DND-41 (cell line): ENCODE results near the gene TTC33.
"Not testable (repeated sequence)": the region's sequence is repeated elsewhere in the genome, so short reads cannot be mapped to it uniquely, and the experiment has no call there.

Experiments used
- ATAC-seq: fragments of 200-7000 bp; cut with Tn5 transposase; 3 replicates; pipeline ENCODE4 v1.9.1; 2021; ENCODE audit warnings: low read depth; ENCODE audit not compliant: insufficient read depth
- DNase-seq: peaks from one replicate; pipeline ENCODE4 v3.0.0-alpha.2; 2020
- H2AFZ ChIP-seq: 2 replicates; pipeline ENCODE4 v1.6.0; 2012; ENCODE audit warnings: low read depth, low read length
- H3K27ac ChIP-seq: 2 replicates; pipeline ENCODE4 v1.5.1; 2012; ENCODE audit warnings: low read length, inconsistent platforms
- H3K27me3 ChIP-seq: fragments of 200-600 bp; sonication (generic); 2 replicates; pipeline ENCODE4 v1.6.0; 2012; ENCODE audit warnings: low read length, mild to moderate bottlenecking, inconsistent platforms; ENCODE audit not compliant: insufficient read depth, poor library complexity
- H3K36me3 ChIP-seq: 2 replicates; pipeline ENCODE4 v1.5.1; 2012; ENCODE audit warnings: low read length, inconsistent platforms; ENCODE audit not compliant: insufficient read depth
- H3K4me1 ChIP-seq: 2 replicates; pipeline ENCODE4 v1.5.1; 2012; ENCODE audit warnings: mild to moderate bottlenecking, low read length; ENCODE audit not compliant: insufficient read depth
- H3K4me2 ChIP-seq: 2 replicates; pipeline ENCODE4 v1.6.0; 2012; ENCODE audit warnings: mild to moderate bottlenecking, moderate library complexity, low read length, inconsistent platforms; ENCODE audit not compliant: insufficient read depth
- H3K4me3 ChIP-seq, 2 experiments: fragments of 200-600 bp in 1 of 2; shearing (Covaris generic) in 1 of 2; 2 replicates each; pipeline ENCODE4 v1.5.1; 2012 to 2016; ENCODE audit warnings: inconsistent platforms in 2 of 2, low read length in 2 of 2, mild to moderate bottlenecking in 2 of 2, low read depth in 1 of 2, moderate library complexity in 1 of 2
- H3K79me2 ChIP-seq: 2 replicates; pipeline ENCODE4 v1.6.0; 2012; ENCODE audit warnings: low read length, inconsistent platforms; ENCODE audit not compliant: insufficient read depth
- H3K9ac ChIP-seq: 2 replicates; pipeline ENCODE4 v1.6.0; 2012; ENCODE audit warnings: low read depth, mild to moderate bottlenecking, inconsistent platforms, low read length, moderate library complexity
- H3K9me3 ChIP-seq: 2 replicates; pipeline ENCODE4 v1.5.1; 2012; ENCODE audit warnings: low read length, moderate library complexity, mild to moderate bottlenecking, inconsistent platforms; ENCODE audit not compliant: insufficient read depth, severe bottlenecking
- H4K20me1 ChIP-seq: 2 replicates; pipeline ENCODE4 v1.6.0; 2012; ENCODE audit warnings: low read length; ENCODE audit not compliant: insufficient read depth
- EZH2 ChIP-seq: IDR thresholded peaks from 3 replicates; pipeline ENCODE4 v1.6.1; 2012; ENCODE audit warnings: borderline replicate concordance, low read depth, mild to moderate bottlenecking, moderate library complexity, low read length, inconsistent platforms; ENCODE audit not compliant: severe bottlenecking
- TF ChIP-seq, protein P1 (sequence below): IDR thresholded peaks from 2 replicates; pipeline ENCODE4 v1.5.1; 2012; ENCODE audit warnings: borderline replicate concordance, low read length, moderate library complexity, mild to moderate bottlenecking; ENCODE audit not compliant: poor library complexity, severe bottlenecking; ENCODE audit errors: extremely low read depth

Gene TTC33

DNA sequence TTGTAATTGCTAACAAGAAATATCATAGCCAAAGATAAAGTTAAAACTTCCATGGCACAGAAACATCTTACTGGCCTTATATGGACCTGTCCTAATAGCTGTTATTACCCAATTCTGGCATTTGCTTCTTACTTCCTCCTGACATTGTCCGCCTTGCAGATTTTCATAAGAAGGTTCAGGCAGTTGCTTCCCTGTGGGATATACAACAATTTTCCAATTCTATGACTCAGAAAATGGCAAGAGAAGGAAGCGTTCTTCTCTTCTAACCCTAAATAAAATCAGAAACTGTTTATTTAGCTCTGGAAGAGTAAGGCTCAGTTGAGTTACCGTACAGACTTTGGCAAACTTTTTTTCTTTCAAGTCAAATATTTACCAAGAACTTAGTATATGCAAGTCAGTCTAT, 40.7 kb upstream of the TTC33 start:
- peaks cover 10% of the 10 kb centered on the region; the same call in 1 of the 2 replicates for H3K36me3 ChIP-seq
- H3K27ac ChIP-seq, result no peak overlapping the region; the same call in 1 of the 2 replicates
- H3K4me2 ChIP-seq, result peak overlapping the region; percentile 97
- TF ChIP-seq, protein P1, sequence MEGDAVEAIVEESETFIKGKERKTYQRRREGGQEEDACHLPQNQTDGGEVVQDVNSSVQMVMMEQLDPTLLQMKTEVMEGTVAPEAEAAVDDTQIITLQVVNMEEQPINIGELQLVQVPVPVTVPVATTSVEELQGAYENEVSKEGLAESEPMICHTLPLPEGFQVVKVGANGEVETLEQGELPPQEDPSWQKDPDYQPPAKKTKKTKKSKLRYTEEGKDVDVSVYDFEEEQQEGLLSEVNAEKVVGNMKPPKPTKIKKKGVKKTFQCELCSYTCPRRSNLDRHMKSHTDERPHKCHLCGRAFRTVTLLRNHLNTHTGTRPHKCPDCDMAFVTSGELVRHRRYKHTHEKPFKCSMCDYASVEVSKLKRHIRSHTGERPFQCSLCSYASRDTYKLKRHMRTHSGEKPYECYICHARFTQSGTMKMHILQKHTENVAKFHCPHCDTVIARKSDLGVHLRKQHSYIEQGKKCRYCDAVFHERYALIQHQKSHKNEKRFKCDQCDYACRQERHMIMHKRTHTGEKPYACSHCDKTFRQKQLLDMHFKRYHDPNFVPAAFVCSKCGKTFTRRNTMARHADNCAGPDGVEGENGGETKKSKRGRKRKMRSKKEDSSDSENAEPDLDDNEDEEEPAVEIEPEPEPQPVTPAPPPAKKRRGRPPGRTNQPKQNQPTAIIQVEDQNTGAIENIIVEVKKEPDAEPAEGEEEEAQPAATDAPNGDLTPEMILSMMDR, result no peak
- TF ChIP-seq EZH2, result no peak
- peaks cover 64% of the 10 kb centered on the region for H3K79me2 ChIP-seq
- peak overlapping the region; percentile 75 for H3K9ac ChIP-seq
- H3K9me3 ChIP-seq, result no peaks in the 10 kb centered on the region
- no peak overlapping the region for H2AFZ ChIP-seq
- no peak for DNase-seq
- H3K27me3 ChIP-seq, result no peaks in the 10 kb centered on the region
- H3K4me3 ChIP-seq, result peak overlapping the region; percentile 93 to 99
- ATAC-seq, result no peak
- peaks cover 38% of the 10 kb centered on the region for H3K4me1 ChIP-seq
- H4K20me1 ChIP-seq, result peaks cover 35% of the 10 kb centered on the region; the same call in 1 of the 2 replicates

DNA sequence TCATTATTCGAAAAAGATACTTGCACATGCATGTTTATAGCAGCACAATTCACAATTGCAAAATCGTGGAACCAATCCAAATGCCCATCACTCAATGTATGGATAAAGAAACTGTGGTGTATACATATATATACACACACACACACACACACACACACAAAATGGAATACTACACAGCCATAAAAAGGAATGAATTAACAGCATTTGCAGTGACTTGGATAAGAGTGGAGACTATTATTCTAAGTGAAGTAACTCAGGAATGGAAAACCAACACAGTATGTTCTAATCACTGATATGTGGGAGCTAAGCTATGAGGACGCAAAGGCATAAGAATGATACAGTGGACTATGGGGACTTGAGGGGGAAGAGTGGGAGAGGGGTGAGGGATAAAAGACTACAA, 39.1 kb upstream of the TTC33 start:
- Histone ChIP-seq H3K79me2 (peaks cover 81% of the 10 kb centered on the region), H4K20me1 (peaks cover 46% of the 10 kb centered on the region), H3K4me1 (peaks cover 37% of the 10 kb centered on the region)
- H3K36me3 ChIP-seq, H3K4me3 ChIP-seq, H3K9me3 ChIP-seq, H3K4me2 ChIP-seq, H2AFZ ChIP-seq, H3K9ac ChIP-seq, DNase-seq, H3K27ac ChIP-seq, H3K27me3 ChIP-seq, ATAC-seq: not testable (repeated sequence)

DNA sequence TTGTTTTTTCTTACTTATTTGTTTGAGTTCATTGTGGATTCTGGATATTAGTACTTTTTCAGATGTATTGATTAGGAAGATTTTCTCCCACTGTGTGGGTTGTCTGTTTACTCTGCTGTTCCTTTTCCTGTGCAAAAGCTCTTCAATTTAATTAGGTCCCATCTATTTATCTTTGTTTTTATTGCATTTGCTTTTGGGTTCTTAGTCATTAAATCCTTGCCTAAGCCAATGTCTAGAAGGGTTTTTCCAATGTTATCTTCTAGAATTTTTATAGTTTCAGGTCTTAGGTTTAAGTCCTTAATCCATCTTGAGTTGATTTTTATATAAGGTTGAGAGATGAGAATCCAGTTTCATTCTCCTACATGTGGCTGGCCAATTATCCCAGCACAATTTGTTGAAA, 38.6 kb upstream of the TTC33 start:
- not testable (repeated sequence) for H3K9ac ChIP-seq, H3K4me2 ChIP-seq, H3K27me3 ChIP-seq, ATAC-seq, H3K27ac ChIP-seq, H3K4me3 ChIP-seq, DNase-seq, H3K9me3 ChIP-seq, H2AFZ ChIP-seq
- Histone ChIP-seq H3K36me3 (peaks cover 11% of the 10 kb centered on the region; the same call in 1 of the 2 replicates), H3K79me2 (peaks cover 86% of the 10 kb centered on the region), H3K4me1 (peaks cover 32% of the 10 kb centered on the region), H4K20me1 (peaks cover 49% of the 10 kb centered on the region)

DNA sequence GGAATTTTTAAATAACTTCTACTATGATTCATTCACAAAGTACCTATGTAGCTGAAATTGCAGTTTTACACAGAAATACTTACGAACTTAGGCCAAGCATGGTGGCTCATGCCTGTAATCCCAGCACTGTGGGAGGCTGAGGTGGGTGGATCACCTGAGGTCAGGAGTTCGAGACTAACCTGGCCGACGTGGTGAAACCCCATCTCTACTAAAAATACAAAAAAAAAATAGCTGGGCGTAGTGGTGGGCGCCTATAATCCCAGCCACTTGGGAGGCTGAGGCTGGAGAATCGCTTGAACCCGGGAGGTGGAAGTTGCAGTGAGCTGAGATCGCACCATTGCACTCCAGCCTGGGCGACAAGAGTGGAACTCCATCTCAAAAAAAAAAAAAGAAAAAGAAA, 36.9 kb upstream of the TTC33 start:
- peaks cover 22% of the 10 kb centered on the region for H3K36me3 ChIP-seq
- peaks cover 21% of the 10 kb centered on the region for H3K4me1 ChIP-seq
- not testable (repeated sequence) for DNase-seq, ATAC-seq, H3K4me3 ChIP-seq, H2AFZ ChIP-seq, H3K27me3 ChIP-seq, H3K9ac ChIP-seq, H3K4me2 ChIP-seq, H3K27ac ChIP-seq, H3K9me3 ChIP-seq
- peaks cover 63% of the 10 kb centered on the region for H4K20me1 ChIP-seq
- H3K79me2 ChIP-seq, result peaks cover 100% of the 10 kb centered on the region

DNA sequence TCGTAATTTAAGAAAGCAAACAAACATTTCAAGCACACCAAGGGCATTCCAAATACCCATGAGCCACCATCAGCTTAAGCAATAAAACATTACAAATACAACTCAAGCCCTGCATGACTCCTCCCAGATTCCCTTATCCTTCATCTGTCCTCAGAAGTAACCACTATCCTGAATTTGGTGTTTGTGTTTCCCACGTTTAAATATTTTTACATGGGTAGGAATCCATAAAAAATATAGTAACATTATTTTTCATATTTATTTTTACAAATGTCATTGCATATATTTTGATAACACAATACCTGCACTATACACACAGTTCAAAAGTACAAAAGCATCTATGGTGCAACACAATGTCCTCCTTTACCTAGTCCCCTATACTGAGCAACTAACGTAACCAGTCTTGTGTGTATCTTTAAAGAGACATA, 36.0 kb upstream of the TTC33 start:
- Histone ChIP-seq H3K4me2 (no peak overlapping the region; the same call in 1 of the 2 replicates), H3K27ac (no peak overlapping the region), H2AFZ (no peak overlapping the region), H3K27me3 (no peaks in the 10 kb centered on the region), H4K20me1 (peaks cover 55% of the 10 kb centered on the region), H3K36me3 (peaks cover 22% of the 10 kb centered on the region), H3K79me2 (peaks cover 100% of the 10 kb centered on the region), H3K4me3 (no peak overlapping the region), H3K9ac (no peak overlapping the region), H3K9me3 (peaks cover 2% of the 10 kb centered on the region), H3K4me1 (peaks cover 15% of the 10 kb centered on the region)
- no peak for ATAC-seq
- DNase-seq, result no peak
- TF ChIP-seq, protein P1, result no peak
- TF ChIP-seq EZH2, result no peak
